IPS-15b (cell line): ENCODE measurements around the gene COL4A6.

Experiments used
- H3K27me3 ChIP-seq: one replicate; pipeline ENCODE4 v1.6.1; 2013; ENCODE audit warnings: low read length; ENCODE audit not compliant: control insufficient read depth, insufficient read depth
- H3K36me3 ChIP-seq: one replicate; pipeline ENCODE4 v1.6.1; 2013; ENCODE audit warnings: low read length; ENCODE audit not compliant: control insufficient read depth, insufficient read depth
- H3K4me1 ChIP-seq: one replicate; pipeline ENCODE4 v1.6.1; 2013; ENCODE audit warnings: mild to moderate bottlenecking, low read length; ENCODE audit not compliant: control insufficient read depth, insufficient read depth
- H3K4me3 ChIP-seq: one replicate; pipeline ENCODE4 v1.5.1; 2013; ENCODE audit warnings: low read depth, low read length
- H3K9ac ChIP-seq: one replicate; pipeline ENCODE4 v1.6.1; 2013; ENCODE audit warnings: low read depth, mild to moderate bottlenecking, low read length
- H3K9me3 ChIP-seq: one replicate; pipeline ENCODE4 v1.6.1; 2013; ENCODE audit warnings: mild to moderate bottlenecking, low read length; ENCODE audit not compliant: control insufficient read depth, insufficient read depth

Gene COL4A6

DNA sequence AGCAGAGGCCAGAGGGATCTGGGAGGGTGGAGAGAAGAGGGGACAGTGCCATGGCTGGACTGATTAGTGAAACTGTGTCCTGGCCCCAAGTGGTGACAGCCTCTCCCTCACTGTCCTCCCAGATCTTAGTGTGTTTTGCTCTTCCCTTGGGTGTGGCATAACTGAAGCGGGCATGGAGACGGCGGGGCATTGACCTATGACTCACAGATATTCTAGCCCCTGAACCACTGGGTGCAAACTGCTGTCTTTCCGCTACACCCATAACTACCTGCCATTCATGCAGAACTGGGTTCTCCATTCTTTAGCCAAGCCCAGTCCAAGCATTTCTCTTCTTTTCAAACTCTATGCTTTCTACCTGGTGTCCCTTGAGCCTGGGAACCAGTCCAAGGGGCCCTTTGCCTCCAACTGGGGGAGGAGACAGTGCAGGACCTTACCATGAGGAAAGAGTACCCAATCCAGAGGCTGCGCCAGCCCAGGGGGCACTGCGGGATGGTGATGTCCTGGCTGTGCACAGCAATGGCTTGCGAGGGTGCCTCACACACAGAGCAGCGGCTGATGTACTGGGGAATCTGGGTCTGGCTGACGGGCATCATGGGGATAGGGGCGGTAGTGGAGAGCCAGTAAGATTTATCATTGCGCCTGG is 279.1 kb downstream of the COL4A6 start:
- no peaks in the 10 kb centered on the region for H3K36me3 ChIP-seq
- H3K4me3 ChIP-seq, result no peak overlapping the region
- H3K9me3 ChIP-seq, result no peaks in the 10 kb centered on the region
- no peaks in the 10 kb centered on the region for H3K27me3 ChIP-seq
- H3K4me1 ChIP-seq, result no peaks in the 10 kb centered on the region
- H3K9ac ChIP-seq, result no peak overlapping the region

DNA sequence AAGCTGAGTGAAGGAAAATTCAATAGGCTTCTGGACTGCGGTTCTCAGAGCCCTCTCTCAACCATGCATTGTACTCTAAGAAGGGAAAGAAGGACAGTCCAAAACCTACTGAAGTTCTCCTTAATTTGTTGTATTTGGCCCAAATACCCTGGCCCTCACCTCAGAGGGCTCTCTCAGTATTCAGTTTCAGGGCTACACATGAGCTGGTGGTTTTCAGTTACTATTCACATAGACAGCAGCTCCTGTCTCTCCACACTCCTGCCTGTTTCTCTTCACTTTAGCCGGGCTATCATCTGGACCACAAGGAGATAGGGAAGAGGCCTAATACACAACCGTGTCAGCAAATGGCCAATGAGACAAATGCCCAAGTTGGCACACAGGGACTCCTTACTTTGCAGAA is 280.6 kb downstream of the COL4A6 start:
- H3K4me3 ChIP-seq, result no peak overlapping the region
- no peaks in the 10 kb centered on the region for H3K27me3 ChIP-seq
- no peaks in the 10 kb centered on the region for H3K36me3 ChIP-seq
- H3K9ac ChIP-seq, result no peak overlapping the region
- H3K9me3 ChIP-seq, result no peaks in the 10 kb centered on the region
- H3K4me1 ChIP-seq, result no peaks in the 10 kb centered on the region

DNA sequence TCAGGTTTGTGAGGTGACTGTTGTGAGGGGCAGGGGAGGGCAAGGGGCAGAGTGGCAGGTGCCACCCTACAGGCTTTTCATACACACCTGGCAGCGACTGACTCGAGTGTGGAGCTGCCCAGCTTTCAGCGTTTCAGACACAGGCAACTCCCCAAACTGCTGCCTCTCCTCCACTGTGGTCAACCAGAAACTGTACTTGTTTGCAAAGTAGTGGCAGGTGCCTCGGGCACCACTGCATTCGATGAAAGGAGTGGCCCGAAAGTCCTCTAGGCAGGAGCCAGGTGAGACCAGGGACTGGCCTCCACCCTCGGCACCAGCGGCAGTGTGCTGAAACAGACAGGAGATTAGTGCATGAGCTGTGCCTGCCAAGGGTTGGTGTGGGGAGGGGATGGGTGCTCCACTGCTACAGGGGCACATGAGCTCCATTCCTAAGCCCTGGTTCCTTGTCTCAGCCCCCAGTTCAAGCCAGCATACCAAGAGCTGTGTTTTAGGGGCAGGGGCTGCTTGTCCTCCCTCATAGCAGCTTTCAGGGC is 281.2 kb downstream of the COL4A6 start:
- no peaks in the 10 kb centered on the region for H3K27me3 ChIP-seq
- H3K9me3 ChIP-seq, result no peaks in the 10 kb centered on the region
- H3K4me1 ChIP-seq, result no peaks in the 10 kb centered on the region
- no peak overlapping the region for H3K9ac ChIP-seq
- H3K4me3 ChIP-seq, result no peak overlapping the region
- no peaks in the 10 kb centered on the region for H3K36me3 ChIP-seq

DNA sequence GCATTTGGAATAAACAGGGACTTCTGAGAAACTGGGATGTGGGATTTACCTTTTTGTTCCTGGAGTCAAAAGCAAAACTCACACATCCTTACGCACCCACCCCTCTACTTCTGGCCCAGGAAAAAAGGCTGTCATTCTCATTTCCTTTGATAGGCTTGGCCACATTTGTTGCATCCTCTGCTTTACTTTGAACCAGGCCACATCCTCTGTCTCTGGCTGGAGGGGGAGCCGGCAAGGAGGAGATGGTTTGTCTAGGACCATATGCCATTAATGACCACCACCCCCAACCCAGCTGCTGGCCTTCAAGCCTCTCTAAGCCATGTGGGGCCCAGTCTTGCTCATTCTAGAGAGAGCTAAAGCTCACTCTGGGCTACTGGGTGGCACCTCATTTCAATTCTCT is 282.1 kb downstream of the COL4A6 start:
- H3K9me3 ChIP-seq, result no peaks in the 10 kb centered on the region
- H3K27me3 ChIP-seq, result no peaks in the 10 kb centered on the region
- no peaks in the 10 kb centered on the region for H3K4me1 ChIP-seq
- no peak overlapping the region for H3K9ac ChIP-seq
- H3K4me3 ChIP-seq, result no peak overlapping the region
- H3K36me3 ChIP-seq, result no peaks in the 10 kb centered on the region

DNA sequence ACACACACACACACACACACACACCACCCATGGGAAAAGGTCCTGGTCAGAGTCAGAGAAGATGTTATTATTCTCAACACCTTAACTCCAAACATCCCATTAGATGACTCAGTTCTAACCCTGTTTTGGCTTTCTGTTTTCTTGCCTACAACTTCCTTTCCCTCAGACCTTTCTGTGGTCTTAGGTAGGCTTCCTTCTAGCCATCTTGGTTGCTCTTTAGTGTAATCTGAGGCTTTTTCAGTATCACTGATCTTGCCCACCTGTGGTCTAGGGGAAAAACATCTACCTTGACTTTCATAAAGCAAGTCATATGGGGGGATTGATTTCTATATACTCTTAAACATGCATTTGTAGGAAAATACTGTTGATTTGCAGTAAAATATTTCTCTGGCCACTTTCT is 289.7 kb downstream of the COL4A6 start:
- no peak overlapping the region for H3K9ac ChIP-seq
- no peaks in the 10 kb centered on the region for H3K9me3 ChIP-seq
- H3K4me3 ChIP-seq, result no peak overlapping the region
- H3K27me3 ChIP-seq, result no peaks in the 10 kb centered on the region
- no peaks in the 10 kb centered on the region for H3K36me3 ChIP-seq
- H3K4me1 ChIP-seq, result no peaks in the 10 kb centered on the region

DNA sequence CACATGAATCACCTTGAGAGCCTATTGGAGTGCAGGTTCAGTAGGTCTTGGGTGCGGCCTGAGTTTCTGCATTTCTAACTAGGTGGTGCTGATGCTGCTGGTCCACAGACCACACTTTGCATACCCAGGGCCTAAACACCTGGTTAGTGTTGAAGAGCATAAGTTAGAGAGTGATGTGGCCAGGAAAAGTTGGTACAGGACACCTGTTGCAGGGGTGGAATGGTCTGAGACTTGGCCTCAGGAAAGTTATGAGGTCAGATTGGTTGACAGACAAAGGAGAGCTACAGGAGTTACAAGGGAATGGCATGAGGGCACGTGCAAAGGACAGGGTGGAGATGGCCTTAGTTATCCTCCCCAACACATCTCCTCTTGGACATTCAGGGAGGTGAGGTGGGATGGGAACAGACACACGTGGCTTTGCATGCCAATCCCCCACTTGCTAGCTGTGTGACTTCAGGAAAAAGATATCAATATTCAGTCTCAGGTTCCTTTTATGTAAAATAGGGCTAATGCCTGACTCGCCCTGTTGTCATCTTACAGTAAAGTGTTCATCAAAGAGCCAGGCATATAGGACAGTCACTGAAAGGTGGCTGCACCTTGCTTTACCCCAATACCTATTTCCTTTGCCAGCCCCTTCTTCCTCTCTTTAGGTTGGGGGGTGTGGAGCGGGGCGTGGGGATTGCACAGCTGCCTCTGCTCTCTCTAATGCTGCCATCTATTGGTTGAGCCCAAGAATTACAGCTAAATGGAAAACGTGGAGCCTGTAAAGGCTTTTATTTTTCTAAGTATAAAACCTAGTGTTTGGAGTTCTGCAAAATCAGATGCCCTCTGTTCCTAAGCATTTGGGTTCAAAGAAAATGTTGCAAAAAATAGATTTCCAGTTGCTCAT is 299.2 kb downstream of the COL4A6 start:
- Histone ChIP-seq H3K4me1 (peaks cover 3% of the 10 kb centered on the region), H3K4me3 (no peak overlapping the region), H3K27me3 (no peaks in the 10 kb centered on the region), H3K9ac (no peak overlapping the region), H3K36me3 (peaks cover 4% of the 10 kb centered on the region), H3K9me3 (no peaks in the 10 kb centered on the region)

DNA sequence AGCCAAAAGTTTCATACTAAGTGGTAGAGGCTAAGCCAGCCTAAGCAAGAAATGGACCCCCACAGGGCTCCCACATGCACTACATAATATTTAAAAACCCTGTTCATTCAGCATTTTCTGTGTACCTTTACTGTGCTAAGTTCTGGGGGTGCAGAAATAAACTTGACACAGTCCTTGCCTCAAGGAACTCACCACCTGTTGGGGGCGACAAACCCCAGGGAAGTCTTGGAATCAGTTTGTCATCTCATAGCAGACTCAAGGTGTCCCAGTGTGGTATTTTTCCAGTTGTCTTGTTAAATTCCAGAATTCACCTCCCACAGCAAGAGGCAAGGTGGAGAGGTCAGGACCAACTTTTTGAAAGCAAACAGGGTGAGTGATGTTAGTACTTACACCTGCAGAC is 303.5 kb downstream of the COL4A6 start:
- Histone ChIP-seq H3K9ac (no peak overlapping the region), H3K4me3 (no peak overlapping the region), H3K4me1 (peaks cover 3% of the 10 kb centered on the region), H3K27me3 (no peaks in the 10 kb centered on the region), H3K36me3 (peaks cover 4% of the 10 kb centered on the region), H3K9me3 (no peaks in the 10 kb centered on the region)

DNA sequence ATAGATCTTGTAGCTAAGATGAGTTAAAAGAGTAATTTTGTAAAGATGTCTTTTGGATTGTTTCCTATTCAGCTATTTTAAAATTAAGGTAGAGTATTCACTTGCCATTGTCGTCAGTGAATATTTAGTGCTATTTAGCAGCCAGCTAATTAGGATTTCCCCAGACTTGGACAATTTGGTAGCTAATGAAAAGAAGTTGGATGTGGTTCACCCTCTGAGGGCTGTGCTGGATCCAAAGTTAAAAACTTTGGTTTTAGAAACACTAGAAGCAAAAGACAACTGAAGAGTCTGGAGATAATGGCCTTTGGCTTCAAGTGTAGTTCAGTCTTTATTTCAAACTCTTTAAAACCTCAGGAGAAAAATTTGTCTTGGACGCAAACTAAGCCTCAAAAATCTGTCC is 305.3 kb downstream of the COL4A6 start:
- Histone ChIP-seq H3K4me3 (no peak overlapping the region), H3K4me1 (no peaks in the 10 kb centered on the region), H3K27me3 (no peaks in the 10 kb centered on the region), H3K9ac (no peak overlapping the region), H3K36me3 (peaks cover 1% of the 10 kb centered on the region), H3K9me3 (no peaks in the 10 kb centered on the region)

DNA sequence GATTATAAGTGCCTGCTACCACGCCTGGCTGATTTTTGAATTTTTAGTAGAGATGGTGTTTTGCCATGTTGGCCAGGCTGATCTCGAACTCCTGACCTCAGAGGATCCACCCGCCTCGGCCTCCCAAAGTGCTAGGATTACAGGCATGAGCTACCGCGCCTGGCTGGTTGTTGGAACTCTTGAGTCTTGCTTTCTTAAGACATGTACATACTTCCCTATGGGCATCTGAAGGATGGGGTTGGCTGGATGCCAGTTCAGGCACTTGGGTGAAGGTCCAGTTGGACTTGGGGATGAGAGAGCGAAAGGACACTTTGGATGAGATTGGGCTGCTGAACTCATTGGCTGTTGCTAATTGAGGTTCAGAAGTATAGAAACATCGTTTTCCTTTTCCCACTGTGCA is 306.2 kb downstream of the COL4A6 start:
- Histone ChIP-seq H3K4me3 (no peak overlapping the region), H3K27me3 (no peaks in the 10 kb centered on the region), H3K9ac (no peak overlapping the region), H3K36me3 (no peaks in the 10 kb centered on the region), H3K4me1 (peaks cover 4% of the 10 kb centered on the region), H3K9me3 (no peaks in the 10 kb centered on the region)

DNA sequence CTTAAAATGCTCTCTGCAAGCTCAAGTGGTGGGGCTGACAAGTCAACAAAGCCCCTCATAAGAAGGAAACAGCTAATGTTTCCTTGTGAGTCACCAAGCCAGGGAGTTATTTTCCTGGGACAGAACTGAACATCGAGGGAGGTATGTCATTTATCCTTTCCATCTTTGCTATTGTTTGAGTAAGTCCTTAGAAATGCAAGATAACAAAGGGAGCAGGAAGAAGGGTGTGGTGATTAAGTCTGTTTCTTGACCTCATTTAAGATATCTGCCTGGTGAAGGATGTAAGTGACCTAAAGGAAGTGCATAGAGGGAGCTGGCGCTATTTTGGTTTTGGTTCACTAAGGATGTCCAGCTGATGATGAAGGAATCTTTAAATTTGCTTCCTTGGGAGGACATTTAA is 306.8 kb downstream of the COL4A6 start:
- no peaks in the 10 kb centered on the region for H3K9me3 ChIP-seq
- H3K36me3 ChIP-seq, result no peaks in the 10 kb centered on the region
- no peaks in the 10 kb centered on the region for H3K27me3 ChIP-seq
- peaks cover 9% of the 10 kb centered on the region for H3K4me1 ChIP-seq
- no peak overlapping the region for H3K9ac ChIP-seq
- no peak overlapping the region for H3K4me3 ChIP-seq

DNA sequence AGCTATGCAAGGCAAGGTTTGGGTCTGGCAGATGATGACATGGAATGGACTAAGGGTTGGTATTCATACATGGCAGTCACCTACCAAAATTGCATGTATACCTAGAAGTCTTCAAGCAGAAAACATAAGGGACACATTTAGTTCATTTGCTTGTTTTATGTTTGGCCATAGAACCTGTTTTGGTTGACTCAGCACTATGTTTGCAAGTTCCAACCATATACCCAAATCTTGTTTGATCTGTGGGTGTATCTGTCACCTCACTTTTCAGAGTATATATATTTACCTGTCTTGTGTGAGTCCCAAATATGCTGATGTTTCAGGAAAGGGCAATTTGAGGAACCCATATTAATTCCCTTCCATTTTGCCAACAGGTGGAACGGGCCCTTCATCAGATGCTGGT is 307.3 kb downstream of the COL4A6 start:
- no peak overlapping the region for H3K4me3 ChIP-seq
- H3K9ac ChIP-seq, result no peak overlapping the region
- H3K4me1 ChIP-seq, result peaks cover 14% of the 10 kb centered on the region
- H3K36me3 ChIP-seq, result no peaks in the 10 kb centered on the region
- H3K9me3 ChIP-seq, result no peaks in the 10 kb centered on the region
- no peaks in the 10 kb centered on the region for H3K27me3 ChIP-seq

DNA sequence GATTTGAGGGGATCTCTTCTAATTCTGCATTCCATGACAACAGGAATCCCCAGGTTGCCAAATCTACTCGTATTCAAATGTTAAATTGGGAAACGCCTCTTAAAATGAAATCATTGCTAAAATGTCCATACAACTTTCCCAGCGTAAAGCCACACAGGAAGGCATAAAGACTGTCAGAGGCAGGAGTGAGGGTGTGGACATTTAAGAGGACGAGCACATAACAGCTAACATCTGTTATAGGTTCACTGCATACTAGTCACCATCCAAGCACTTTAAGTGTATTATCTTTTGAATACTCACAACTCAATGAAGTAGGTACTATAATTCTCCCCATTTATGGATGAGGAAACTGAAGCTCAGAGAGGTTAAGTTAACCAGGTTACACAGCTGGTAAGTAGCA is 311.1 kb downstream of the COL4A6 start:
- Histone ChIP-seq H3K4me1 (peaks cover 15% of the 10 kb centered on the region), H3K36me3 (no peaks in the 10 kb centered on the region), H3K9me3 (no peaks in the 10 kb centered on the region), H3K9ac (no peak overlapping the region), H3K27me3 (no peaks in the 10 kb centered on the region), H3K4me3 (no peak overlapping the region)
